Activated CD4-positive, CD25-positive, alpha-beta regulatory T cell treated with anti-CD3 and anti-CD28 coated beads, Interleukin-2, amount 50 U/mL, for 16 hours (primary cell): ENCODE results near the gene RAMP2.
"Not testable (repeated sequence)": the region's sequence is repeated elsewhere in the genome, so short reads cannot be mapped to it uniquely, and the experiment has no call there.

Experiments
- DNase-seq: peaks from one replicate; pipeline ENCODE4 v3.0.0-alpha.2; 2020; ENCODE audit warnings: low read depth, low spot score

The RAMP2 gene

GRCh38 chr17:42768006-42768405, 7.0 kb downstream of the RAMP2 start:
- DNase-seq, result not testable (repeated sequence)

DNA sequence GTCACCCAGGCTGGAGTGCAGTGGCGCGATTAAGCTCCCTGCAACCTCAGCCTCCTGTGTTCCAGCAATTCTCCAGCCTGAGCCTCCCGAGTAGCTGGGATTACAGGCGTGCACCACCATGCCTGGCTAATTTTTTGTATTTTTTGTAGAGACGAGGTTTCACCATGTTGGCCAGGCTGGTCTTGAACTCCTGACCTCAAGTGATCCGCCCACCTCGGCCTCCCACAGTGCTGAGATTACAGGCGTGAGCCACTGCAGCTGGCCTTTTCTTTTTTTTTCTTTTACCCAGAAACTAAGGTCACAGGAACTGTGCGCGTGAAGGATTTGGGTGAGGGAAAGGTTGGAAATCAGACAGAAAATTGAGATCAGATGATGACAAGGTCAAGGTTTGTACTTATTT, 8.9 kb downstream of the RAMP2 start:
- not testable (repeated sequence) for DNase-seq

DNA sequence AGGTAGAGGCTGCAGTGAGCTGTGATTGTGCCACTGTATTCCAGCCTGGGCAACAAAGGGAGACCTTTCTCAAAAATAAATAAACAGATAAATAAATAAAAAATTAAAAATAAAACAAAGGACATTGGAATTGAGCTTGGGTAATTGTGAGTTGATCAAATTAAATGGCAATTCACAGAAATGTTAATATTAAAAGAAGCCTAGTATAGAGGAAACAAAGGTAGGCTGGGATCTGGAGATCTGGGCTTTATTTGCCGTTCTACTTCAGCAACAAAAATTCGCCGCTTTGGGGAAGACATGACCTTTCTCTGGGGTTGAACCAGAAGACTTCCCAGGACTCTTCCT, 11.9 kb downstream of the RAMP2 start:
- DNase-seq, result no peak

GRCh38 chr17:42773290-42774035, 12.4 kb downstream of the RAMP2 start, which contains the start of gene VPS25:
Gene VPS25, plus strand, starts transcription at chr17:42773449. Its CDS starts 27 bp downstream, at chr17:42773476.
- DNase-seq, result peak; percentile 66

GRCh38 chr17:42774066-42774745, 13.2 kb downstream of the RAMP2 start:
- no peak for DNase-seq

GRCh38 chr17:42775534-42776098, 14.6 kb downstream of the RAMP2 start:
- DNase-seq, result no peak

DNA sequence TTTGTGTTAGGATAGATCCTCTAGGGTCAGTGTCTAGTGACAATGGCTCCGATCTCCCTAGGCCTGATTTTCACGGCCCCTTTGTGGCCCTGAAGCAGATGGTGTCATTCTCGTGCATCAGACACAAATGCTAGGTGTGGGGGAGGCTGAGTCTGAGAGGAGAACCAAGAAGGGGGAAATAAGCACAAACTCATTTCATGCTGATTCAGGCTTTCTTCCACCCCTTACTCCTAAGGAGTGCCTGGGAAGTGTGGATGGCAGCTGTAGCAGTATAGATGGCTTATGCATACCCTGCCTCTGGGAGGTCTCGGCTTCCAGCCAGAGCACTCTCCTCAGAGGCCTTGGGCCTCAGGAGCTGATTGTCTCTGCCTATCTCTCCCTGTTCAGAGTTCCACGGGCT, 17.5 kb downstream of the RAMP2 start:
- no peak for DNase-seq

- DNase-seq, result no peak
Observed at GRCh38 chr17:42779304-42779935, 18.4 kb downstream of the RAMP2 start.

GRCh38 chr17:42779936-42780850, 19.2 kb downstream of the RAMP2 start, which contains the start of gene WNK4:
Gene WNK4, plus strand, starts transcription at chr17:42780610. Its CDS starts 89 bp downstream, at chr17:42780699.
- no peak for DNase-seq

- no peak for DNase-seq
Observed at GRCh38 chr17:42780851-42781638, 20.0 kb downstream of the RAMP2 start.

DNA sequence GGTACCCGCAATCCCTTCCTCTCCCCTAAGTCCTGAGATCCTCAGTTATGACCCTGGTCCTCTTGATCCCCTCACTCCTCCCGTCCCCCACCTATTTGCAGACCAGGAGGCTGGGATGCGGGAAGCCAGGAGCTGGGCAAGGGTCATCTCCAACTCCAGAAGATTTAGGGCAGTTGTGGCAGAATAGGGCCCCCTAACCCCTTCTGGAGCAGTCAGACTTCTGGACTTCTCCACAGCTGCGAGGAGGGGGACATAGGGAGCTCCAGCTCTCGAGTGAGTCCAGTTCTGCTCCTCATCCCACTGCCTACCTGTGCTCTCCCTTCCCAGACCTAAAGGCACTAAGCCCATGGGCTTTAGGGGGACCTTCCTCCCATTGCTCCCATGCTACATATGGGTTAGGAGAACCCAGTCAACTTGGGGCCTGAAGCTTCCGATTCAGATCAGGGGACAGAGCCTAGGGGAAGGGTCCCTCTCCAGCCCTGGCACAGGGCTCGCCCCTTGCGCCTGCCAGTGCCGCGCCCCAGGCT, 20.7 kb downstream of the RAMP2 start:
- no peak for DNase-seq

DNA sequence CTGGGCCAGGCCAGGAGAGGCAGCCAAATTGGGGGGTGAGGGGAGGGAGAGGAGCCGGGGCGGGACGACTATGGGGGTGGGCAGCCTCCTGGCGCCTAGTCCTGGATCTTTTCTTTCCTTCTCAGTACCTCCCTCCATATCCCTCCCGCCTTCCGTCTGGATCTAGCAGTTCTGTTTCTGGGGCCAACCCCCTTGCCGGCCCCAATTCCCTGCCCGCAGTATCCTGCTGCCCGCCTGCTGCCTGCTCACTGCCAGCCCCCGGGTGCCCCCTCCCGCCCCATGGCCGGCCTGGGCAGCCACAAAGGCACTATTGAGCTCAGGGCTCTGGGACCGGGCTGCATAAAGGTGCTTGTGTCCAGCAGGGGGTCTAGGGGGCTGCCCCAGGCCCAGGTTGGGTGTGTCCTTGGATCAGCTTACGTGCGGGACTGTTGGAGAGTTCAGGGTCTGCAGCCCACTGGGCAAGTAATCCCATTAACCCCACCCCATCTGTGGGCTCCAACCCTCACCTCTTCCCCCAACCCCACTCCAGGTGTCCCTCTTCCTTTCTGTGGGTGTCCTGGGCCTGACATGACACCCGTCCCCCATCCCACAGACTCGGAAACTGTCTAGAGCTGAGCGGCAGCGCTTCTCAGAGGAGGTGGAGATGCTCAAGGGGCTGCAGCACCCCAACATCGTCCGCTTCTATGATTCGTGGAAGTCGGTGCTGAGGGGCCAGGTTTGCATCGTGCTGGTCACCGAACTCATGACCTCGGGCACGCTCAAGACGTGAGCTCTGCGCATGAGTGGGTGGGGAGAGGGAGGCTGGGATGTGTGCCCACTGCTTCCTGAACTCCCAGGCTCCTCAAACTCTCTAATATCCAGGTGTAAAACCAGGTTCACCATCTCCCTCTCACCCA, 21.4 kb downstream of the RAMP2 start:
- no peak for DNase-seq

DNA sequence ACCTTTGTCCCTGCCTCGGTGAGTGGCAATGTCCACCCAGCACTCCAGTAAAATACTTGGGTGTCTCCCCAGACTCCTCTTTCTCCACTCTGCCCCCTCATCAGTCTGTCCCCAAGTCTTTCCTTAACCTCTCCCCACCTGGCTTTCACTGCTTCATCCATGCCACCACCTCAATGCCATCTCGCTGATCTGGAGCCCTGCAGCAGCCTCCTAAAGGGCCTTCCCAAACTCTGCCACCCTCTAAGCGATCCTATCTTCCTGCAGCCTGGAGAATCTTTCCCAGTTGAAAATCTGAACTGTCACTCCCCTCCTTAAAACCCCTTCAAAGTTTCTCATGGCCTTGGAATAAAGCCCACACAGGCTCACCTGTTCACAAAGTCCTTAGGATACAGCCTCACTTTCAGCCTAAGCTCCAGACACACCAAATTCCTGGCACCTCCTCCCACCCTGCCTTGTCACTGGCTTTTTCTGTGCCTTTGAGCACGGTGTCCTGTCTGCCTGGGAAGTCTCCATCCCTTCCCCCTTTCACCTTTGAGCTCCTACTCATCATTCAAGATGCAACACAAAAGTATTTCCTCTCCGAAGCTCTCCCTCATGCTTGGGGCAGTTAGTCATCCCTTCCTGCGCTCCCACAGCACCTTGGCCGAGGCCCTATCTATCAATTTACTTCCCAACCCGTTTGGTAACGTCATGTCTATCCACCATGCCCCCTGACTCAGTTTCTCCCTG, 22.2 kb downstream of the RAMP2 start:
- no peak for DNase-seq

DNA sequence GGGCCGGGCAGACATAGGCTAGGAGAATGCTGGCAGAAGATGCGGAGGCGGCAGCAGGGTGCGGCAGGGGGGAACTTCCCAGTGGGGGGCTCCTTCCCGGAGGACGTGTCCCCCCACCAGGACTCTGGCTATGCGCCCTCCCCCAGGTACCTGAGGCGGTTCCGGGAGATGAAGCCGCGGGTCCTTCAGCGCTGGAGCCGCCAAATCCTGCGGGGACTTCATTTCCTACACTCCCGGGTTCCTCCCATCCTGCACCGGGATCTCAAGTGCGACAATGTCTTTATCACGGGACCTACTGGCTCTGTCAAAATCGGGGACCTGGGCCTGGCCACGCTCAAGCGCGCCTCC, 22.7 kb downstream of the RAMP2 start:
- no peak for DNase-seq

GRCh38 chr17:42784409-42784808, 23.4 kb downstream of the RAMP2 start:
- no peak for DNase-seq

GRCh38 chr17:42784811-42785592, 24.0 kb downstream of the RAMP2 start:
- DNase-seq, result no peak

- no peak for DNase-seq
Observed at GRCh38 chr17:42787266-42787665, 26.2 kb downstream of the RAMP2 start.

GRCh38 chr17:42791948-42792347, 30.9 kb downstream of the RAMP2 start:
- no peak for DNase-seq
